SK-N-SH treated with all-trans-retinoic acid at 6 μM for 48 hours (cell line): ENCODE results near the gene PAQR8.

Experiments used
- ARNTL ChIP-seq: fragments of 450-650 bp; formaldehyde crosslinking; IDR thresholded peaks from 2 replicates; pipeline ENCODE4 v1.5.0; 2020; ENCODE audit warnings: low read depth, mild to moderate bottlenecking, moderate library complexity, borderline replicate concordance
- TCF4 ChIP-seq: fragments of 250-450 bp; sonication (Bioruptor Pico); IDR thresholded peaks from 2 replicates; pipeline ENCODE4 v1.8.0; 2021; ENCODE audit warnings: mild to moderate bottlenecking, moderate library complexity, borderline replicate concordance
- ZFP30 ChIP-seq: fragments of 450-650 bp; formaldehyde crosslinking; IDR thresholded peaks from 2 replicates; pipeline ENCODE4 v1.5.0; 2022; ENCODE audit warnings: mild to moderate bottlenecking, moderate library complexity
- TF ChIP-seq, protein P1 (sequence below): fragments of 250-450 bp; sonication (Bioruptor Pico); IDR thresholded peaks from 2 replicates; pipeline ENCODE4 v1.8.0; 2020; ENCODE audit warnings: mild to moderate bottlenecking, moderate library complexity, borderline replicate concordance

GRCh38 chr6:52424513-52424912 lies 62.6 kb downstream of the PAQR8 start:
- TF ChIP-seq, protein P1, sequence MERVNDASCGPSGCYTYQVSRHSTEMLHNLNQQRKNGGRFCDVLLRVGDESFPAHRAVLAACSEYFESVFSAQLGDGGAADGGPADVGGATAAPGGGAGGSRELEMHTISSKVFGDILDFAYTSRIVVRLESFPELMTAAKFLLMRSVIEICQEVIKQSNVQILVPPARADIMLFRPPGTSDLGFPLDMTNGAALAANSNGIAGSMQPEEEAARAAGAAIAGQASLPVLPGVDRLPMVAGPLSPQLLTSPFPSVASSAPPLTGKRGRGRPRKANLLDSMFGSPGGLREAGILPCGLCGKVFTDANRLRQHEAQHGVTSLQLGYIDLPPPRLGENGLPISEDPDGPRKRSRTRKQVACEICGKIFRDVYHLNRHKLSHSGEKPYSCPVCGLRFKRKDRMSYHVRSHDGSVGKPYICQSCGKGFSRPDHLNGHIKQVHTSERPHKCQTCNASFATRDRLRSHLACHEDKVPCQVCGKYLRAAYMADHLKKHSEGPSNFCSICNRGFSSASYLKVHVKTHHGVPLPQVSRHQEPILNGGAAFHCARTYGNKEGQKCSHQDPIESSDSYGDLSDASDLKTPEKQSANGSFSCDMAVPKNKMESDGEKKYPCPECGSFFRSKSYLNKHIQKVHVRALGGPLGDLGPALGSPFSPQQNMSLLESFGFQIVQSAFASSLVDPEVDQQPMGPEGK (CRISPR knock-in tag): no peak
- TF ChIP-seq TCF4 (CRISPR knock-in tag): no peak
- TF ChIP-seq ARNTL: no peak
- TF ChIP-seq ZFP30 (CRISPR knock-in tag): no peak
